Endothelial cell of umbilical vein (primary cell): Measurements from ENCODE around the gene G6PC1.

Source experiments
- EZH2 ChIP-seq: IDR thresholded peaks from 2 replicates; pipeline ENCODE4 v1.6.1; 2012; ENCODE audit warnings: borderline replicate concordance, low read depth, mild to moderate bottlenecking, moderate library complexity, low read length, inconsistent platforms; ENCODE audit not compliant: severe bottlenecking
- POLR2AphosphoS5 ChIP-seq: IDR thresholded peaks from 2 replicates; pipeline ENCODE4 v1.6.1; 2012; ENCODE audit warnings: low read depth, mild to moderate bottlenecking, control low read depth, low read length, moderate library complexity; ENCODE audit not compliant: insufficient read depth
- TF ChIP-seq, protein P1 (sequence below), 2 donors: IDR thresholded peaks; 1 replicate in 1 of 2; 2 replicates in 1 of 2; pipeline ENCODE4 v1.5.1; 2011; ENCODE audit warnings: low read length in 2 of 2, mild to moderate bottlenecking in 2 of 2, moderate library complexity in 2 of 2, control low read depth in 1 of 2, inconsistent platforms in 1 of 2, low read depth in 1 of 2; ENCODE audit not compliant: insufficient read depth in 1 of 2; ENCODE audit errors: extremely low read depth in 1 of 2

DNA sequence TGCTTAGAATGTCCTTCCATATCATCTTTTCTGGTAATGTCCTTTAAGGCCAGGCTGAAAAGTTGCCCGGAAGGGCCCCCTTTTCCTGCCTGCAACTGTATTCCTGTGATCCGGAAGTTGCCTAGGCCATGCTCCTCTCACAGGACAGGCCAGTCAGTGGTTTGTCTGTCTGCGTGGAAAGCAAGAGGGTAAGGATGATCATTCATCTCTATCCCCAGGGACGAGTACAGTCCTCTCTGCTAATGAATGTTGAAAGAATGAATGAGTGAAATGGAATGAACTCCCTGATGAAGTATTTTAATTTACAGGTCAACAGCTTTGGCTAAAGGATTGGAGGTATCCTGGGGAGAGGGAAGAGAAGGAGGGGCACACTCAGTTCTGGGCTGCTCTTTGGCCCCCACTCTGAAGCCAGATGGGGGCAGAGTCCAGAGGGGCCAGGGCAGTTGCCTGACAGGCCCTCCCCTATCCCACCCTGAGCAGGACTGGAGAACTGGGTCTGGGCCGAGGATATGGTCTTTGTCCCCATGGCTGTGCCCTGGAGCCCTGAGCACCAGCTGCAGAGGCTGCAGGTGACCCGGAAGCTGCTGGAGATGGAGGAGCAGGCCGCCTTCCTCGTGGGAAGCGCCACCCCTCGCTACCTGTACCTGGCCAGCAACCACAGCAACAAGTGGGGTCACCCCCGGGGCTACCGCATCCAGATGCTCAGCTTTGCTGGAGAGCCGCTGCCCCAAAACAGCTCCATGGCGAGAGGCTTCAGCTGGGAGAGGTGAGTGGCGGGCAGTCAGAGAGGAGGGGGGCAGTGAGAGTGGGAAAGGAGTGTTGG, 46.4 kb upstream of the G6PC1 start:
- TF ChIP-seq, protein P1, sequence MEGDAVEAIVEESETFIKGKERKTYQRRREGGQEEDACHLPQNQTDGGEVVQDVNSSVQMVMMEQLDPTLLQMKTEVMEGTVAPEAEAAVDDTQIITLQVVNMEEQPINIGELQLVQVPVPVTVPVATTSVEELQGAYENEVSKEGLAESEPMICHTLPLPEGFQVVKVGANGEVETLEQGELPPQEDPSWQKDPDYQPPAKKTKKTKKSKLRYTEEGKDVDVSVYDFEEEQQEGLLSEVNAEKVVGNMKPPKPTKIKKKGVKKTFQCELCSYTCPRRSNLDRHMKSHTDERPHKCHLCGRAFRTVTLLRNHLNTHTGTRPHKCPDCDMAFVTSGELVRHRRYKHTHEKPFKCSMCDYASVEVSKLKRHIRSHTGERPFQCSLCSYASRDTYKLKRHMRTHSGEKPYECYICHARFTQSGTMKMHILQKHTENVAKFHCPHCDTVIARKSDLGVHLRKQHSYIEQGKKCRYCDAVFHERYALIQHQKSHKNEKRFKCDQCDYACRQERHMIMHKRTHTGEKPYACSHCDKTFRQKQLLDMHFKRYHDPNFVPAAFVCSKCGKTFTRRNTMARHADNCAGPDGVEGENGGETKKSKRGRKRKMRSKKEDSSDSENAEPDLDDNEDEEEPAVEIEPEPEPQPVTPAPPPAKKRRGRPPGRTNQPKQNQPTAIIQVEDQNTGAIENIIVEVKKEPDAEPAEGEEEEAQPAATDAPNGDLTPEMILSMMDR (IDR thresholded peaks at IDR 0.05; ENCODE audit: extremely low read depth in 1 of 2, insufficient read depth in 1 of 2, low read depth in 1 of 2, low read length in 2 of 2), result no peak
- TF ChIP-seq EZH2 (no peak), POLR2AphosphoS5 (no peak)
